Ascending aorta (tissue), 2 donors: ENCODE measurements around the gene DRD4. TPM values are rescaled to one million over a fixed set of nuclear protein-coding genes. Genes with fewer than 3 reads are reported as not detected.

Experiments
- DNase-seq, 2 donors: peaks; one replicate each; pipeline ENCODE4 v3.0.0-alpha.2; 2019; ENCODE audit warnings: low spot score in 2 of 2
- H3K27ac ChIP-seq, 2 donors: fragments of 200-600 bp; sonication (generic); one replicate each; pipeline ENCODE4 v1.5.1; 2016 to 2017; ENCODE audit warnings: mild to moderate bottlenecking in 1 of 2
- H3K27me3 ChIP-seq: fragments of 200-600 bp; sonication (generic); one replicate; pipeline ENCODE4 v1.5.1; 2017
- H3K36me3 ChIP-seq, 2 donors: fragments of 200-600 bp; sonication (generic); one replicate each; pipeline ENCODE4 v1.5.1; 2016
- H3K4me1 ChIP-seq, 2 donors: fragments of 200-600 bp; sonication (generic); one replicate each; pipeline ENCODE4 v1.5.1; 2016 to 2017; ENCODE audit warnings: mild to moderate bottlenecking in 1 of 2
- H3K4me3 ChIP-seq, 2 donors: fragments of 200-600 bp; sonication (generic); one replicate each; pipeline ENCODE4 v1.5.1; 2016 to 2017; ENCODE audit warnings: mild to moderate bottlenecking in 1 of 2
- H3K9me3 ChIP-seq, 2 donors: fragments of 200-600 bp; sonication (generic); one replicate each; pipeline ENCODE4 v1.5.1; 2016
- CTCF ChIP-seq, 3 experiments: fragments of 200-600 bp in 2 of 3; fragments of 450-650 bp in 1 of 3; sonication (generic) in 2 of 3; IDR thresholded peaks; one replicate each; pipeline ENCODE4 v1.5.1; 2016 to 2019; ENCODE audit warnings: antibody characterized with exemption in 3 of 3, mild to moderate bottlenecking in 1 of 3, moderate library complexity in 1 of 3
- intact Hi-C: fragments of 100-400 bp; cut with DNase I; formaldehyde crosslinking; loops from one replicate; pipeline ENCODE4 v1.15.1; 2023
- total RNA-seq: library from RNA; depleted of rRNA; stranded (reverse); fragments of >200 nt; gene quantifications from one replicate; pipeline ENCODE4 v1.1.0, GENCODE V29; 2016

The DRD4 gene
- total RNA-seq = not detected

DNA sequence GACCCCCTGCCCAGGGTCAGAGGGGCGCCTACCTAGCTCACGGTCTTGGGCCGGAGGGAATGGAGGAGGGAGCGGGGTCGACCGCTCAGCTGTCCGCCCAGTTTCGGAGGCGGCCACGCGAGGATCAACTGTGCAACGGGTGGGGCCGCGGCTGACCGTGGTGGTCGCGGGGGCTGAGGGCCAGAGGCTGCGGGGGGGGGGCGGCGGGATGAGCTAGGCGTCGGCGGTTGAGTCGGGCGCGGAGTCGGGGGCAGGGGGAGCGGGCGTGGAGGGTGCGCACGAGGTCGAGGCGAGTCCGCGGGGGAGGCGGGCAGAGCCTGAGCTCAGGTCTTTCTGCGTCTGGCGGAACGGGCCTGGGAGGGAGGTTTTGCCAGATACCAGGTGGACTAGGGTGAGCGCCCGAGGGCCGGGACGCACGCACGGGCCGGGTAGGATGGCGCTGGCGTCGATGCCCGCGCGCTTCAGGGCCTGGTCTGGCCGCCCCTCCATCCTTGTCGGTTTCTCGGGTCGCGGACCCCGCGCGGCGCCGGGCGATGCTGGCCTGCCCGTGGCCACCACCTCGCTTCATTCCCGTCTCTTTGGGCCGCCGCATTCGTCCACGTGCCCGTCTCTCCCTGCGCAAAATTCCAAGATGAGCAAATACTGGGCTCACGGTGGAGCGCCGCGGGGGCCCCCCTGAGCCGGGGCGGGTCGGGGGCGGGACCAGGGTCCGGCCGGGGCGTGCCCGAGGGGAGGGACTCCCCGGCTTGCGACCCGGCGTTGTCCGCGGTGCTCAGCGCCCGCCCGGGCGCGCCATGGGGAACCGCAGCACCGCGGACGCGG, at the start of gene DRD4:
Gene DRD4 (plus strand): TSS at position 759 of the 822 bp plus-strand sequence. CDS start 36 bp downstream, at position 795.
- no peak for DNase-seq
- H3K4me1 ChIP-seq = peaks cover 9% of the 10 kb centered on the region in 2 donors
- H3K27ac ChIP-seq = no peak within 1 kb of the TSS
- H3K36me3 ChIP-seq = peaks cover 0 to 2% of the 10 kb centered on the region in 2 donors
- peak within 1 kb of the TSS; percentile 37 to 59 for H3K4me3 ChIP-seq
- intact Hi-C loops = no loop called here
- H3K27me3 ChIP-seq = no peaks in the 10 kb centered on the region
- H3K9me3 ChIP-seq = no peaks in the 10 kb centered on the region
- no peak for TF ChIP-seq CTCF (IDR thresholded peaks at IDR 0.05)

DNA sequence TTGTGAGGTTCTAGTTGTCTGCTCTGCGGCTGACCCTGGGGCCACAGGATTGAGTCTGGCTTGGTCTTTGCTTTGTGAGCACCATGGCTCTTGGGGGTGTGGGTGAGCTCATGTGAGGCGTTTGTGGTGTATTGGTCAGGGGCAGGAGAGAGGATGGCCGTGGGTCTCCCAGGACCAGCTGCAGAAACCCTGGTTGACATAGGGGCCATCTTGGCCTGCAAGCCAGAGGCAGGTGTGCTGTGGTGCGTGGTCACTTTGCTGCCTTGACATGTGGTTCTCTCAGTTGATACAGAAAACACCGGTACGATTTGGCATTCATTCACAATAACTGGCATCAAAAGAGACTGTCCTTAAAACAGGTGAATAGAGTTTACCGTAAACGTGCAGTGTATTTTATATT, 49.5 kb upstream of the DRD4 start:
- Histone ChIP-seq H3K27me3 (no peaks in the 10 kb centered on the region), H3K36me3 (peaks cover 73 to 77% of the 10 kb centered on the region in 2 donors), H3K4me3 (no peak overlapping the region), H3K4me1 (no peaks in the 10 kb centered on the region), H3K27ac (no peak overlapping the region), H3K9me3 (no peaks in the 10 kb centered on the region)
- TF ChIP-seq CTCF (IDR thresholded peaks at IDR 0.05) = no peak
- no peak for DNase-seq
- intact Hi-C loops = no loop called here

DNA sequence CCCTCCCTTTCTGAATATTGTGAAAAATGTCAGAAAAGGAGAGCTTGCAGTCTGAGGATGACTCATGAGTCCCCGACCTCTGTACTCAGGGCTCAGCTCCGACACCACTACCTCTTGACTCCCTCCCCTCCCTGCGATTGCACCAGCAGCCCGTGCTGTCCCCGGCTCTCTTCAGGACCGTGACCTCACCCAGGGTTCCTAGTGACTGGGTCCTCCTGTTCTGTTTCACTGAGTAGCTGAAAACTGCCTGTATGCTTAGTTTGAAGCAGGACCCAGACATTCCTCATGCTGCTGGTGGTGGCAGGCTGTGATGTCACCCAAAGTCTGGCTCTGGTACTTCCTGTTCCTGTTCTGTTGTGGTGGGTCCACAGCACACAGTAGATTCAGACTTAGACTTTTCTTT, 49.1 kb upstream of the DRD4 start:
- Histone ChIP-seq H3K4me1 (no peaks in the 10 kb centered on the region), H3K4me3 (no peak overlapping the region), H3K27me3 (no peaks in the 10 kb centered on the region), H3K9me3 (no peaks in the 10 kb centered on the region), H3K27ac (peak overlapping the region in 1 of 2 donors; percentile 18), H3K36me3 (peaks cover 73 to 77% of the 10 kb centered on the region in 2 donors)
- no peak for TF ChIP-seq CTCF (IDR thresholded peaks at IDR 0.05)
- intact Hi-C loops = no loop called here
- peak; percentile 53 to 77 for DNase-seq

DNA sequence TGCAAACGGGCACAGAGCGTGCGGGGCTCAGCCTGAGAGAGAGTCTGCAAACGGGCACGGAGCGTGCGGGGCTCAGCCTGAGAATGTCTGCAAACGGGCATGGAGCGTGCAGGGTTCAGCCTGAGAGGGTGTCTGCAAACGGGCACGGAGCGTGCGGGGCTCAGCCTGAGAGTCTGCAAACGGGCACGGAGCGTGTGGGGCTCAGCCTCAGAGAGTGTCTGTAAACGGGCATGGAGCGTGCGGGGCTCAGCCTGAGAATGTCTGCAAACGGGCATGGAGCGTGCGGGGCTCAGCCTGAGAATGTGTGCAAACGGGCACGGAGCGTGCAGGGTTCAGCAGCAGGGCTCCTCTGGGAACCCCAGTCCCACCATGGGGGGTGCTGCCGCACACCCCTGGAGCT, 47.3 kb upstream of the DRD4 start:
- H3K4me3 ChIP-seq = no peak overlapping the region
- H3K9me3 ChIP-seq = no peaks in the 10 kb centered on the region
- peaks cover 73 to 80% of the 10 kb centered on the region in 2 donors for H3K36me3 ChIP-seq
- H3K4me1 ChIP-seq = no peaks in the 10 kb centered on the region
- intact Hi-C loops = no loop called here
- DNase-seq = no peak
- no peak overlapping the region for H3K27ac ChIP-seq
- no peak for TF ChIP-seq CTCF (IDR thresholded peaks at IDR 0.05)
- H3K27me3 ChIP-seq = no peaks in the 10 kb centered on the region

DNA sequence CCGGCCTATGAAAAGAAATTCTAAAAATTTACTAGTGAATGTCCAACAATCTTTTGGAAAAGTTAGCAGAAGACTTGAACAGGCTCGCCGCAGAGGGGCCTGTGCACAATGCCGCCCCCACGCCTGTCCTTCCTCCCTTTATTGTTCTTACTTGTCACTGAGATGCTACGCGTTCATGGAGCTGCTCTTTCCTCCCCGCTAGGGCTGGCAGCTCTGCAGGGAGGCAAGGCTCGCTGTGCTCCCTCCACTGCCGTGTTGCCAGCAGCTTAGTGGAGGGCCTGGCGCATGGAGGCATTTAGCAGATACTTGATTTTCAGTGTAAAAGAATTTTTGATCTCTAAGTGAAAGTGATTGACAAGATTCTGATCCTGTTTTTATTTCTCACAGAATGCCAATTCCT, 46.1 kb upstream of the DRD4 start:
- H3K9me3 ChIP-seq = no peaks in the 10 kb centered on the region
- TF ChIP-seq CTCF (IDR thresholded peaks at IDR 0.05) = no peak
- H3K4me1 ChIP-seq = no peaks in the 10 kb centered on the region
- H3K27ac ChIP-seq = no peak overlapping the region
- intact Hi-C loops = no loop called here
- H3K27me3 ChIP-seq = no peaks in the 10 kb centered on the region
- no peak overlapping the region for H3K4me3 ChIP-seq
- peaks cover 85 to 88% of the 10 kb centered on the region in 2 donors for H3K36me3 ChIP-seq
- DNase-seq = no peak
